Rectal smooth muscle tissue (tissue), 1 donor: ENCODE measurements around the gene MVB12B.
"Not testable (repeated sequence)": the region's sequence is repeated elsewhere in the genome, so short reads cannot be mapped to it uniquely, and the experiment has no call there.

Experiments
- H3K27ac ChIP-seq: one replicate; pipeline ENCODE4 v1.7.0; 2013; ENCODE audit warnings: low read depth, low read length, inconsistent platforms
- H3K27me3 ChIP-seq: one replicate; pipeline ENCODE4 v1.7.0; 2013; ENCODE audit warnings: low read length; ENCODE audit not compliant: control insufficient read depth, insufficient read depth
- H3K36me3 ChIP-seq: one replicate; pipeline ENCODE4 v1.7.0; 2013; ENCODE audit warnings: low read length; ENCODE audit not compliant: control insufficient read depth, insufficient read depth
- H3K4me1 ChIP-seq: one replicate; pipeline ENCODE4 v1.7.0; 2013; ENCODE audit warnings: low read length; ENCODE audit not compliant: control insufficient read depth, insufficient read depth
- H3K4me3 ChIP-seq: one replicate; pipeline ENCODE4 v1.7.0; 2013; ENCODE audit warnings: low read length
- H3K9ac ChIP-seq: one replicate; pipeline ENCODE4 v1.7.0; 2013; ENCODE audit warnings: low read length

MVB12B gene

GRCh38 chr9:126533926-126534310, 207.3 kb downstream of the MVB12B start:
- Histone ChIP-seq H3K4me1 (no peaks in the 10 kb centered on the region), H3K36me3 (no peaks in the 10 kb centered on the region), H3K9ac (no peak overlapping the region), H3K27ac (no peak overlapping the region), H3K4me3 (no peak overlapping the region), H3K27me3 (peaks cover 8% of the 10 kb centered on the region)

DNA sequence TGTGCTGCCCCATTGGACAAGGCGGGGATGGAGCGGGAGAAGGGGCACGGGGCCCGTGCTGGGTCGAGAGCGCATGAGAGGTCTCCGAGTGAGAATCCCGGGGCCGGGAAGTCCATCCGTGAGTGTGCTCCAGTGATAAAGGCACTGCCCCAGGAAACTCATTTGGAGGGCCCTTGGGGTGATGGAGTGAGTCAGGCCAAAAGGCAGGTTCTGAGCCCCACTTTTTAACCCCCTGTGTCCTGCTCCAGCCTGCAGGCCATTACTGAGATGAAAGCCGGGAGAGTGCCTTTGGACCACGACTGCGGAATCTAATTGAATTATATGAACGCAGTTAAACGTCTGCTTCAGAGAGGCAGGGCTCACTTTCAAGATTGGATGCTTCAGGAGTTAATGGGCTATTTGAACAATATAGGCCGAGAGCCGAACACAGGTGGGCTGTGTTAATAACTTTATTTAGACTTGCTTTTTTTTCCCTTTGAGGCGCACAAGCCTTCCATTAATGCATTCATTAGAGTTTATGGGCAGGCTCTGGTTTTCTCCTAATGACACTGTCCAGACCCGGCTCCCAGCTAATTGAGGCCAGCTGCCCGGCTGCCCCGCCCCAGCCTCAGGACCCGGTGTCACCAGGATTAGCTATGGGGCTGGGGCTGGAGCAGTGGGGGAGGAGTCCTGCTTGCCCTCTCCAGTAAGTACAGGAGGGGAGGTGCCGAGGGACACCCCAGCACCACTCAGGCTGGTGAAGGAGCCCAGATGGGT, 208.0 kb downstream of the MVB12B start:
- Histone ChIP-seq H3K27ac (no peak overlapping the region), H3K9ac (no peak overlapping the region), H3K4me3 (no peak overlapping the region), H3K27me3 (peaks cover 8% of the 10 kb centered on the region), H3K36me3 (no peaks in the 10 kb centered on the region), H3K4me1 (no peaks in the 10 kb centered on the region)

DNA sequence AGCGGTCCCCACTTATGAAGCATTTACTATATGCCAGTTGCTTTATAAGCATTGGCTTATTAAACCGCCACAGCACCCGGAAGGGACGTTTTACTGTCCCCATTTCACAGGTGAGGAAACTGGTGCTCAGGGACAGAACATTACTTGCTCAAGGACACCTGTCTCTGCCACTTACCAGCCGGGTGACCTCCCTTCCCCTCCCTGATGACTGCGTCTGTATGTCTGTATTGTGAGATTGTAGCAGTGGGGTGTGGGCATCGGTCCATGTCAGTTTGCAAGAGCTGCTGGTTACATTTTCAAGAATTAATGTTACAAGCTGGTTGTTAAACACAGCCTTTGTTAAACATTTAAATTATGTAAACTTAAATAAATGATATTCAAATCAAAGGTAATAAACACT, 209.5 kb downstream of the MVB12B start:
- Histone ChIP-seq H3K27me3 (peaks cover 8% of the 10 kb centered on the region), H3K9ac (no peak overlapping the region), H3K27ac (no peak overlapping the region), H3K36me3 (no peaks in the 10 kb centered on the region), H3K4me3 (no peak overlapping the region), H3K4me1 (no peaks in the 10 kb centered on the region)

DNA sequence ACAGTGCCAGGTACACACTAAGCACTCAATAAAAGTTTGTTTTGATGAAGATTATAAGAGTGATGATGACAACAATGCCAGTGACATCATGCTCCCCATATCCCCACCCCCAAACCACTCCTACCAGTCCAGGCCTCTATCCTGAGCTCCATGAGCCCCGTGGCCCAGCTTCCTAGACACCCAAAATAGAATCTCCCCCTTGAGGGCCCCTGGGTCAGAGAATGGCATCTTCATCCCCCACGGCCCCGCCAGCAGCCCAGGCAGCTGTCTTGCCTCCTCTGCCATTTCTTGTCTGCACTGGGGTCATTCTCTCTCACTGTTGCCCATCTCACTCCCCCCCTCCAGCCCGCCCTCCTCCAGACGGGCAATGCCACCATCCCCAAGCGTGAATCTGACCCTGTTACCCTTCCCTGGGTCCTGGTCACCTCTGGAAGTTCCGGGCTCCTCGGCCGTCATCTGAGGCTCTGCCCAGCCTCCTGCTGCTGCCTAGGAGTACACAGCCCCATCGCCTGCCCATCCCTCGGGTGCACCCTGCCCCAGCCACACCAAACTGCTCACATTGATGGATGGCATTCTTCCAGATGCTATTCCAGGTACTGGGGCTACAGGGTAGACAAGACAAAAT, 210.3 kb downstream of the MVB12B start:
- H3K27ac ChIP-seq, result no peak overlapping the region
- H3K36me3 ChIP-seq, result no peaks in the 10 kb centered on the region
- H3K4me1 ChIP-seq, result no peaks in the 10 kb centered on the region
- no peak overlapping the region for H3K9ac ChIP-seq
- no peak overlapping the region for H3K4me3 ChIP-seq
- peaks cover 6% of the 10 kb centered on the region for H3K27me3 ChIP-seq

- peaks cover 3% of the 10 kb centered on the region for H3K27me3 ChIP-seq
- H3K9ac ChIP-seq, result no peak overlapping the region
- no peaks in the 10 kb centered on the region for H3K4me1 ChIP-seq
- no peak overlapping the region for H3K27ac ChIP-seq
- H3K4me3 ChIP-seq, result no peak overlapping the region
- H3K36me3 ChIP-seq, result no peaks in the 10 kb centered on the region
Observed at GRCh38 chr9:126538550-126538949, 211.9 kb downstream of the MVB12B start.

GRCh38 chr9:126540398-126540797, 213.8 kb downstream of the MVB12B start:
- not testable (repeated sequence) for H3K4me3 ChIP-seq, H3K27ac ChIP-seq, H3K4me1 ChIP-seq, H3K9ac ChIP-seq, H3K27me3 ChIP-seq, H3K36me3 ChIP-seq

GRCh38 chr9:126543490-126543889, 216.9 kb downstream of the MVB12B start:
- H3K9ac ChIP-seq, result no peak overlapping the region
- no peak overlapping the region for H3K4me3 ChIP-seq
- no peak overlapping the region for H3K27ac ChIP-seq
- H3K4me1 ChIP-seq, result no peaks in the 10 kb centered on the region
- no peaks in the 10 kb centered on the region for H3K36me3 ChIP-seq
- no peaks in the 10 kb centered on the region for H3K27me3 ChIP-seq

GRCh38 chr9:126545106-126545505, 218.5 kb downstream of the MVB12B start:
- Histone ChIP-seq H3K27ac (no peak overlapping the region), H3K36me3 (no peaks in the 10 kb centered on the region), H3K9ac (no peak overlapping the region), H3K4me1 (no peaks in the 10 kb centered on the region), H3K4me3 (no peak overlapping the region), H3K27me3 (no peaks in the 10 kb centered on the region)

DNA sequence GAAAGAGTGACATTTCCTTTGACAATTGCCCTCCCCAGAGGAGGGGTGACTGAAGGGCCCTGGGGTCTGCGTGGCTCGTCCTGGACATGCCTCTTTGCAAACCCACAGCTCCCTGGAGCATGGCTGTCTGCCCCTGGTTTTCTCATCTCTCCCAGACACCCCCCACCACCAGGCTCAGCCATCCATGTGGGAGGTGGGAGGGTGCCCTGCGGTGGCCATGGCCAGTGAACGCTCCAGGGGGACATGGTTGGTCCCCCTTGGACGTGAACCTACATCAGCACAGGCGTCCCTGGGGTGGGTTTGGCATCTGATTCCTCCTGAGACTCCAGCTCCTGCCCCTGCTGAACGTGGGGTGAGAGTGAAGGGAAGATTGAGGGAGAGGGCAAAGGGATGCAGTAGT, 219.4 kb downstream of the MVB12B start:
- Histone ChIP-seq H3K4me1 (no peaks in the 10 kb centered on the region), H3K27me3 (no peaks in the 10 kb centered on the region), H3K9ac (no peak overlapping the region), H3K4me3 (no peak overlapping the region), H3K36me3 (no peaks in the 10 kb centered on the region), H3K27ac (no peak overlapping the region)

- Histone ChIP-seq H3K4me1 (no peaks in the 10 kb centered on the region), H3K36me3 (no peaks in the 10 kb centered on the region), H3K27me3 (no peaks in the 10 kb centered on the region), H3K27ac (no peak overlapping the region), H3K4me3 (no peak overlapping the region), H3K9ac (no peak overlapping the region)
Observed at GRCh38 chr9:126548312-126548711, 221.7 kb downstream of the MVB12B start.

DNA sequence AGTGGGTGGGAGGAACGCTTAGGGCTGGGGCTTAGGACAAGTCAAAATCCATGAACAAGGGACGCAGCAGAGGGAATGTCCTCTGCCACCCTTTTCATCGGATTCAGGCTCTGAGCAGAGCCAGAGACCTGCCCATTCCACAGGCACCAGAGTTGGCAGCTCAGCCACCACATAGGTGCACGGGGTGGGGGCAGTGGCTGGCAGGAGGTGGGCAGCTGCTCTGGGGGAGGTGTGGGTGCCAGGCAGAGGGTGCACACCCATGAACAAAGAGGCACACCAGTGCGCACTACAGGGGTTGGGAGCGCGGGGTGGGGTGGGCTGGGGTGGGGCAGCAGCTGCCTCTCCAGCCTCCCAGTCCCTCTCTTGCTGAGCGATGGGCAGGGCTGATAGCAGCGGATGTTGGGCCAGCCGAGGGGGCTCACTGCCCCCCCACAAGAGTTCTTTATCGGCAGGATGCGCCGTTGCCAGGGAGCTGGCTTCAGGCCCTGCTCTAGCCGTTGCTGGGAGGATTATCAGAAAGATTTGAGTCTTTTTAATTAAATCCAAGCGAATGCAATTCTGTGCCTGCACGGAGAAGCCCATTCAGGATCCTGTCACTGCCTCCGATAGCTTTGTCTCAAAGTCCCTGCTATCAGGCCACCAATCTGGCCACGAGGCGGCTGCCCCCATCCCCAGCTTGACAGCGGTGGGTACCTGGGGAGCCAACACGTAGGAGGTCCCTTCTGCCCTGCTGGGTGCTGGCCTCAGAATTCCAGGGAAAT, 222.8 kb downstream of the MVB12B start:
- no peaks in the 10 kb centered on the region for H3K36me3 ChIP-seq
- no peaks in the 10 kb centered on the region for H3K27me3 ChIP-seq
- no peak overlapping the region for H3K9ac ChIP-seq
- H3K27ac ChIP-seq, result no peak overlapping the region
- no peak overlapping the region for H3K4me3 ChIP-seq
- no peaks in the 10 kb centered on the region for H3K4me1 ChIP-seq

DNA sequence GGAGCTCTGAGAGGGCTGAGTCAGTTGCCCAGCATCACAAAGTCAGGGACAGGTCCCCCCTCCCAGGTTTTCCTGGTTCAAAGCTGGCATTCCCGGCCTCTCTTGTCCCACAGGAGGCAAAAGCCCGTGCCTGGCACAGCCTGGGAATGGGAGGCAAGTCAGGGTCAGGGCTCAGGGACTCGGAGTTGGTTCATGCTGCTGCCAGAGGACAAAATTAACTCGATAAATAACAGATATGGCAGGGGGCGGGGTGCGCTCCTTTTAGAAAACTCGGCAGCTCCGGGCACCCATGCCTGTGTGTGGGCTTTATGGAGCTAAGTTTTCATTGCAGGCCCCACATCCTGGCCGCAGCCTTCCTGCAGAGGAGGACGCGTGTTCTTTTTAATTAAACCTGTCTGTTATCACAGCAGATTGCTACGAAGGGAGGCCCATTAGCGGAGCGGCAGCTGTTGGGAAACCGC, 224.3 kb downstream of the MVB12B start:
- Histone ChIP-seq H3K36me3 (no peaks in the 10 kb centered on the region), H3K27me3 (no peaks in the 10 kb centered on the region), H3K4me3 (no peak overlapping the region), H3K27ac (no peak overlapping the region), H3K9ac (no peak overlapping the region), H3K4me1 (no peaks in the 10 kb centered on the region)
